Activated CD4-positive, alpha-beta T cell treated with anti-CD3 and anti-CD28 coated beads for 48 hours (primary cell): ENCODE results near the gene CNBD2.
"Not testable (repeated sequence)": the region's sequence is repeated elsewhere in the genome, so short reads cannot be mapped to it uniquely, and the experiment has no call there.

Source experiments
- DNase-seq: peaks from one replicate; pipeline ENCODE4 v3.0.0-alpha.2; 2020

Gene CNBD2

DNA sequence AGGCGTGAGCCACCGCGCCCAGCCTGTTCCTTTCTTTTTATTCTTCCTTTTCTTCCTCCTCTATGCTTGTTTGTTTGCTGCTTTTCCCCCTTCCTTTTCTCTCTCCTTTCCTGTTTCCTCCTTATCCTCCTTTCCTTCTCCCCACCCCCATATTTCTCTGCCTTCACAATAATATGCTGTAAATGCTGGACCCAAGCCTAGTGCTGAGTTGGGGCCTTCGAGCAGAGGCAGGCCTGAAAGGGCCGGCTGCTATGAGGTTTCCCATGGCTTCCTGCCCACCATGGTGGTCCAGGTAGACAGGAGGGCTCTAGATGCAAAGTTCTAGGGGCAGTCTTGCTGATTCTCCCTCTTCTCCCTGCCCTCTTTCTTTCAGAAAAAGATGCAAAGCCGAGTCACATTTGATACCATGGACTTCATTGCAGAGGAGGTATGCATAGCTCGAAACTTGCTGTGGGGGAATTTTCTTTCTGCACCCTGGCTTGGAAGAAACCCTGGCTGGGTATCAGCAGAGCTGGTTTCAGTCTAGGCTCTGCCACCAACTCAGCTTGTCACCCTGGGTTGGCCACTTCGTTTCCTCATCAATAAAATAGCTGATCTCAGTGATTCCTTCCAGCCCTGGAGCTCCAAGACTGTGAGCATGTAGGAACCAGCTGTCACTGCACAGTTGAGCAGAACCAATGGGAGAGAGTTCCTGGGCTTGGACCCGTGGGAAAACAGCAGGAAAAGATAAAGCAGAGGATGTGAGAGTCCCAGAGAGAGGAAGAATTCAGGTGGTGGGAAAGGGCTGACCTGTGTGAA lies 7.4 kb downstream of the CNBD2 start:
- no peak for DNase-seq

DNA sequence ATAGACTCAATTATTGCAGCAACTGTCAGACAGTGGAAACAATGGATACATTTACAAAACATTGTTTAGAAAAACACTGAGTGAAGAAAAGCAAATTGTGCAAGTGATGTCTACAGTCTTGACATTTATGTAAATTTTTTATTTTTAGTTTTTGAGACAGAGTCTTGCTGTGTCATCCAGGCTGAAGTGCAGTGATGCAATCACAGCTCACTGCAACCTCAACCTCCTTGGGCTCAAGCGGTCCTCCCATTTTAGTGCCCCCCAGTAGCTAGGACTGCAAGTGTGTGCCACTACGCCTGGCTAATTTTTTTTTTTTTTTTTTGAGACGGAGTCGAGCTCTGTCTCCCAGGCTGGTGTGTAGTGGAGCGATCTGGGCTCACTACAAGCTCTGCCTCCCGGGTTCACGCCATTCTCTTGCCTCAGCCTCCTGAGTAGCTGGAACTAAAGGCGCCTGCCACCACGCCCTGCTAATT lies 9.7 kb downstream of the CNBD2 start:
- no peak for DNase-seq

DNA sequence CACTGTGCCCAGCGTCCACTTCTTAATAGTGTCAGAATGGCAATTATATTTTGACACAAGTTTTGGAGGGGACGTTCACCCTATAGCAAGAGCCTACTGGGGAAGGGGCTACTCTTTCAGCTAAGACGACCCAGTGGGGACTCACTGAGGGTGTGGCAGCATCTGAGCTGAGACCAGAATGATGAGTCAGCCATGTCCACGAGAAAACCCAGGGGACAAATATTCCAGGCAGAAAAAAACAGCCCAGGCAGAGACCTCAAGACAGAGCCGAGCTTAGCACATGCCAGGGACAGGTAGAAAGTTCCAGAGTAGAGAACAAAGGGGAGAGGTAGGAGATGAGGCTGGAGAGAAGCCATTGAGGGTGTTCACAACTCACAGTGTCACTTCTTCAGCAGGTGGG lies 11.2 kb downstream of the CNBD2 start:
- no peak for DNase-seq

DNA sequence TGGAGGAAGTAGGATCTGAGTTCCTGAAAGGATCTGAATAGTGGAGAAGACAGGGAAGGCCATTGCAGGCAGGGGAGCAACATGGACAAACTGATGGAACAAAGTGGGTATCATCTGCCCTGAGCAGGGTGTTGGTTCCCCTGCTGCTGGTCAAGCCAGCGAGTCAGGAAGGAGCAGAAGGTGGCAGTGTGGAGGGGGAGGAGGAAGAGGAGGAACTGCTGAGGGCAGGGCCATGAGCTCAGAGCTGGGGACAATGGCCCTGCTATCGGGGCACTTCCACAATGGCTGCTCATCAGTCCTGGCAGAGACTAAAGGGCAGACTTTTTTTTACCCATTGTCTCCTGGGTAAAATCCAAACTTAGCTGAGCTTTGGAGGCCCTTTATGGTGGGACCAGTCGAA lies 13.6 kb downstream of the CNBD2 start:
- no peak for DNase-seq

DNA sequence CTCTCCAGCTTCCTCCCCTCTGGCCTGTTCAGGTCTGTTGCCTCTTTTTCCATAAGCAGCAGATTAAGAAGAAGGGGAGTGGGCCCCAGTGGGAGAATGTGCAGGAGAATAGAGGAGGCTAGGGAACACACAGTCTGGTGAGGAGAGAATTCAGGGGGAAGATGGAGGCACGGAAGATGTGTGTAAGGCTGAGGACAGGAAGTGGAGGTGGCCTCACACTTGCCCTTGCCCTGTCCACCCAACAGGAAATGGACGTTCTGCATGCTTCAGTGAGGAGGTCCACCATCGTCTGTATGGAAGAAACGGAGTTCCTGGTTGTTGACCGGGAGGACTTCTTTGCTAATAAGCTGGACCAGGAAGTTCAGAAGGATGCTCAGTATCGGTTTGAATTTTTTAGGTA lies 16.0 kb downstream of the CNBD2 start:
- no peak for DNase-seq

DNA sequence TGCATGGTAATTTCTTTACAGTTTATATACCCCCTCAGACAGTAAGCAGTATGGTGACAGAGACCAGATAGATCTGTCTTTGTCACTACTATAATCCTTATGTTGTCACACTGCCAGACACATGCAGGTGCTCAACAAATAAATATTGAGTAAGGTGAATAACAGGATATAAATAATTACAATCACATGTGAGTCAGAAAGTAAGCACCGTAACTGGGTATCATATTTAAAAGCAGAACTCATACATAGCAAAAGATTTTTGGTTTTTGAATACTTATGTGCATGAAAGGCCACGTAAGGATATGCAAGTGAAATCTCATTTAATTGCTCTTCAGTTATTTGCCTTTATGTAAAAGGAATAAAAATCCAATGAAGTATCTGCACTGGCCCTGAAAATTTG lies 17.4 kb downstream of the CNBD2 start:
- no peak for DNase-seq

DNA sequence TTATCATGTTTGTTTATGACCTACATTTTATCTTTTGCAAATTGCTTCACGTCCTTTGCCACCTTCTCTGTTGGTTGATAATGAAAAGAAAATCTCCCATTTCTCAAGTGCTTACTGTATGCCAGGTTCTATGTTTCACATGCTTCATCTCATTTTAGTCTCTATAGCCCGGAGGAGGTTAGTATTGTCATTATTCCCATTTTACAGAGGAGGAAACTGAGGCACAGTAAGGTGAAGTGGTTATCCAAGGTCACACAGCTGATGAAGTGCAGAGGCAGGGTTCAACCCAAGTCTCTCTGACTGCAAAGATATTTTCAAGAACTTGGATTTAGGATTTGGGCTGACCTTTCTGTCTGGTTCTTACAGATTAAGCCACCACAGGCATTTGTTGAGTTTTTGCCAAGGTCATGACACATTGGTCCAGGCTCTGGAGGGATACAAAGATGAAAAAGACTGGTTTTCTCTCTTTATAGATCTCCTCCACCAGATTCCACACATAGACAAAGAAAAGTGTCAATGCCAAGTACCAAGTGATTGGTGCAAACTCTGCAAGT lies 20.6 kb downstream of the CNBD2 start:
- no peak for DNase-seq

DNA sequence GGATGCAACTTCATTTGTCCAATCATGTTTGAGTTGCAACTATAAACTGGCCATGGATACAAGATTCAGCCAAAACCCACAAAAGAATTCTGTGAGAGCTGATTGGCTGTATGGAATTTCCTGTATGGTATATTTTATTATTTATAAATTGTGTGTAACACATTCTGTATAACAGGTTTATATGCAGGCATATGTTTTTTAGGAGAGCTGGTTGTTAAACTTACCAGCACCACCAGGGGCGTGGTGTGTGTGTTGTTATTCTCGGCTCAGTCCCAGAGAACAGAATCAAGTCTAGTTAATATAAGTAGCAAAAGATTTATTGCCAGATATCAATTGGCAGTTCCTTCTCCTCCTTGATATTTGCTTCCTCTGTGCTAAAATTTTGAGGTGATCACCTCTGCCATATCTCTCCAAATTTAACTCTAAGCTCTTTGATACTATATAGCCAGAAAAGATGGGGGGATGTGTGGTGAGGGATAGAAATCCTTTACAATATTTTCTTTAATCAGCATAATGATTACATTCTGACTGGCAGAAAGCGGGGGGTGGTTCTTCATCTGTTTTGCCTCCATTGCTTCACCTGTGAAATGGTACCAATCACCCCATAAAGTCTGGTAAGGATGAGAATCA lies 22.9 kb downstream of the CNBD2 start:
- peak; percentile 25 for DNase-seq

DNA sequence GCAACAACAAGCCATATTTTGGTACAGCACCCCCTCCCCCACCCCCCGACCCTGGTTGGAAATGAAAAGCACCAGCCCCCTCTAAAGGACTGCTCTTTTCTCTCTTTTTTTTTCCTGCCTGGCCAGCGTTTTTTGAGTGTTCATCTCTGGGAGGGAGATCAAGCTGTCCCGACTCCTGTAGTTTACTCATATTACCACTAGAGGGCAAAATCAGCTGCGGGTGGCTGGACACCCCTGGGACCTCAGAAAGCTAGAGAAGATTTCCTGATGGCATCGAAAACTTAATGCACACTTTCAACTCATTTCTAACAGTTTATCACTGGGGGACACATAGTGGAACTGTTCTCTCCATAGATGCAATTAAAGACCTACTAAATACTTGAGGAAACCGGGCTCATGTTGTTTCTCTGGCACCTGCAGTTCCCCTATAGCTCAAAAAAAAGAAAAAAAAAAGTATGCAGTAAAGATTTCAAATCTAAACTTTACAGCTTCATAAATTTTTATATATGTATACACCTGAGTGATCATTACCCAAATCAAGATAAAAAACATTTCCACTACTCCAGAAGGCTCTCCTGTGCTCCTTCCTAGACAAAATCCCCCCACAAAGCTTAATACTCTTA lies 24.4 kb downstream of the CNBD2 start:
- DNase-seq: peak; percentile 47

DNA sequence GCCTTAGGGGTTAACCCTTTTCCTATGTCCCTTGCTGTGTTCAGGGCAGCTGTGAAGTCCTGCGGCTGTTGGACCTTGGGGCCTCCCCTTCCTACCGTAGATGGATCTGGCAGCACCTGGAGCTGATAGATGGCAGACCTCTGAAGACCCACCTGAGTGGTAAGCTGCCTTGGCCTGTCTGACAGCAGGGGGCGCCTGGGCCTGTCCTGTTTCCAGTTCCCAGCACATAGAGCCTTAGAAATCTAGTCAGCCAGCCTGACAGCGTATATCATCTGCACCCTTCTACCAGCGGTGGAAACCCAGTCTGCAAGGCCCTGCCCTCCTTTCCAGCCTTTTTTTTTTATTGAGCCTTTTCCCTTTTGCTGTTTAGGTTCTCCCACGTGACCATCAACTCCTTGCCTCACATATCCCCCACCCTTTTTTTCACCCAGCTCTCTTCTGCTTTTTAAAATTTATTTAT lies 26.6 kb downstream of the CNBD2 start:
- peak; percentile 87 for DNase-seq

DNA sequence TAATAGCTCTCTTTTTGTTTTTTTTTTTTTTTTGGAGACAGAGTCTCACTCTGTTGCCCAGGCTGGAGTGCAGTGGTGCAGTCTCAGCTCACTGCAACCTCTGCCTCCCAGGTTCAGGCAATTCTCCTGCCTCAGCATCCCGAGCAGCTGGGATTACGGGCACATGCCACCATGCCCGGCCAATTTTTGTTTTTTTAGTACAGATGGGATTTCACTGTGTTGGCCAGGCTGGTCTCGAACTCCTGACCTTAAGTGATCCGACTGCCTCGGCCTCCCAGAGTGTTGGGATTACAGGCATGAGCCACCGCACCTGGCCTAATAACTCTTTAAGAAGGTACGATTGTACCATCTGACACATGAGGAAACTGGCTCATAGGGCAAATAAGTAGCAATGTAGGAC lies 28.1 kb downstream of the CNBD2 start:
- DNase-seq: not testable (repeated sequence)

DNA sequence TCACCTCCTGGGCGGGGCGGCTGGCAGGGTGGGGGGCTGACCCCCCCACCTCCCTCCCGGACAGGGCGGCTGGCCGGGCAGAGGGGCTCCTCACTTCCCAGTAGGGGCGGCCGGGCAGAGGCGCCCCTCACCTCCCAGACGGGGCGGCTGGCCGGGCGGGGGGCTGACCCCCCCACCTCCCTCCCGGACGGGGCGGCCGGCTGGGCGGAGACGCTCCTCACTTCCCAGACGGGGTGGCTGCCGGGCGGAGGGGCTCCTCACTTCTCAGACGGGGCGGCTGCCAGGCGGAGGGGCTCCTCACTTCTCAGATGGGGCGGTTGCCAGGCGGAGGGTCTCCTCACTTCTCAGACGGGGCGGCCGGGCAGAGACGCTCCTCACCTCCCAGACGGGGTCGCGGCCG lies 32.9 kb downstream of the CNBD2 start:
- DNase-seq: not testable (repeated sequence)

DNA sequence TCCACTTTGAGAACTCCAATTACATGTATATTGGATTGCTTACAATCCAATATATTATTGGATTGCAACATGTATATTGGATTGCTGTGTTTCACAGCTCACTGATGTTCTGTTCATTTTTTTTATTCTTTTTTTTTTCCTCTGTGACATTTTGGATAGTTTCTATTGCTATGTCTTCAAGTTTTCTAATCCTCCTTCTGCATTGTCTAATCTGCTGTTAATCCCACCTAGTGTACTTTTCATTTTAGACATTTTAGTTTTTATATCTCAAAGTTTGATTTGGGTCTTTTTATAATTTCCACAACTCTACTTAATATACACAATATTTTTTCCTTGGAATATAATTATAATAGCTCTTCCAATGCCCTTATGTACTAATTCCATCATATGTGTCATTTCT lies 34.5 kb downstream of the CNBD2 start:
- no peak for DNase-seq

DNA sequence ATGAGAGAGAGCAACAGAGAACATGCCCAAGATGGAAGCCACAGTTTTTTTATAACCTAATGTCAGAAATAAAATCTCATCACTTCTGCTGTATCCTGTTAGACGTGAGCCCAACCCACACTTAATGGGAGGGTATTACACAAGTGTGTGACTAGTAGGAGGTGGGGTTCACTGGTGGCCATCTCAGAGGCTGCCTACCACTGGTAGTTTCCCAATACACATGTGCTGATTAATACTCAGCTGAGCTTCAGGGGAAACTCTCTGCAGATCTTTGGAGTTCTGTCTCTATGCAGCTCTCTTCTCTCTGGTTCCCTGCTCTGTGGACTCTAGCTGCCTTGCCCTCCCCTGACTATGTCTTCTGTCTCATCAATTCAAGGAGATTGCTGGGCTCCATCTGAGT lies 35.7 kb downstream of the CNBD2 start:
- DNase-seq: no peak

DNA sequence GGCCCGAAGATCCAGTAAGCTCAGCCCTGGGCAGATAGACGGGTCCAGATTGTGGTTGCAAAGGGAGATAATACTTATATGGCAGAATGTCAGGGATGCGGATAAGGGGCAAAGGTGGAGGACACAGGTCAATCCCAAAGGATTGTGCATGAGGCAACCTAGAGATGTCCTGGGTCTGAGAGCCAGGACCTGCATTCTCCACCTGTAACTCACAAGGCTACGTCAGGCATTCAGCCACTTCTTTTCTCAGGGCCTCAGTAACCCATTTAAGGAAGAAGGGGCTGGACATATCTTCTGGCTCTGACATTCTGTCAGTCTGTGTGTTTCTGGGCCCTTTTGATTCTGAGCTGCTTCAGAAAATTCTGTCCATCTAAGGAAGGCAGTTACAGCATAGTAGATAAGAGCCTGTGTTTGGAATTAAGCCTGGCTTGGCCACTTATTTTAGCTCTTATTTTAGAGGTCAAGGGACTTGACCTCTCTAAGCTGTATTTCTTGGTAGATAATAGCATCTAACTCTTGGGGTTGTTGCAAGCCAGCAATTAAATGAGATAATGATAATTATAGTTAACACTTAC lies 40.2 kb downstream of the CNBD2 start:
- DNase-seq: no peak

DNA sequence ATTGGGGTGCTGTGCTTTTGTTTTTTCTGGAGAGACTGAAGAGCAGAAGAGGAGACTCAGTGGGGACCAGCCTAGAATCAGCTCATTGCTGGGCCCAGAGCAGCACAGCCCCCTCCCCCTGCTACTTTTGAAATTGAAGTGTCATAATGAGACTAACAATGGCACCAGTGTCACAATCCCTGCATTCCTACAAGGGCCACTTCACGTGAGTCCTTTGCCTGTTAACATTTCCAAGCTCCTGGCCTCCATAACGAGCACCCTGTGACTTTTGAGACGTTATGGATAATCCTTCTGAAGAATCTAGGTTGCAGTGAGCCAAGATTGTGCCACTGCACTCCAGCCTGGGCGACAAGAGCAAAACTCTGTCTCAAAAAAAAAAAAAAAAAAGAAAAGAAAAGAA lies 41.7 kb downstream of the CNBD2 start:
- no peak for DNase-seq

DNA sequence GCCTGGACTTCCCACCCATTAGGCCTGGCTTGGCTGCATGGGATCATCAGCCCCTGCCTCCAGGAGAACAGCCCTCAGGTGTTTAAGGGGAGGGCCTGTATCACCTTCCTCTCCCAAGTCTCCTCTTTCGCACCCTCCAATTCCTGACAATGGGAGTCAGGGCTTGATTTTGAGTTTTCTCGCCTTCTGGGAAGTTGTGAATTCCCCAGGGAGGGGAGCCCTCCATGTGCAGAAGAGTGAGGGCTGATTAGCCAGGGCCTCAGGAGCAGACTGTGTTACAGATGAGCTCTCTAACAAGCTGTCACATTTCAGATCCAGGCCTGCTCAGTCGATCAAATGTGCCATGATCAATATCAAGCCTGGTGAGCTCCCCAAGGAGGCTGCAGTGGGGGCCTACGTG lies 42.4 kb downstream of the CNBD2 start:
- no peak for DNase-seq

DNA sequence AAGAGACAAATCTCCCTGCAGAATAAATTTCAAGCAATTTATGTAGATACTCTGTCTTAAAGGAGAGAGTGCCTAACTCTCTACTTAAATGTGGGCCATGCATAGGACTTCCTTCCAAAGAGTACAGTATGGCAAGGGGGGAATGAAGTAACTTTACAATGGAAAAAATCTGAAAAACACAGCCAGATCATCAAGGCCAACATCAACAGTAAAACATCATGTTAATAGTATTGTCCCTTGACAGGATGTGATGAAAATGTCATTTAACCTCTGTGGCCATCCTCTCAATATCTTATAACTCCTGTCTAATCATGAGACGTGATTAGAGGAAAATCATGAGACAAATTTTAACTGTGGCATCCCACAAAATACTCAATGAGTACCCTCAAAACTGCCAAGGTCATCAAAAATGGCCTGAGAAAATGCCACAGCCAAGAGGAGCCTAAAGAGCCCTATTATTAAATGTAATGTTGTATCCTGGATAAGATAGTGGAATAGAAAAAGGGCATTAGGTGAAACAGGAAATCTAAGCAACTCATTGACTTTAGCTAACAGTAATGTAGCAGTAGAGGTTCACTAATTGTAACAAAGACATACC lies 47.5 kb downstream of the CNBD2 start:
- DNase-seq: no peak

DNA sequence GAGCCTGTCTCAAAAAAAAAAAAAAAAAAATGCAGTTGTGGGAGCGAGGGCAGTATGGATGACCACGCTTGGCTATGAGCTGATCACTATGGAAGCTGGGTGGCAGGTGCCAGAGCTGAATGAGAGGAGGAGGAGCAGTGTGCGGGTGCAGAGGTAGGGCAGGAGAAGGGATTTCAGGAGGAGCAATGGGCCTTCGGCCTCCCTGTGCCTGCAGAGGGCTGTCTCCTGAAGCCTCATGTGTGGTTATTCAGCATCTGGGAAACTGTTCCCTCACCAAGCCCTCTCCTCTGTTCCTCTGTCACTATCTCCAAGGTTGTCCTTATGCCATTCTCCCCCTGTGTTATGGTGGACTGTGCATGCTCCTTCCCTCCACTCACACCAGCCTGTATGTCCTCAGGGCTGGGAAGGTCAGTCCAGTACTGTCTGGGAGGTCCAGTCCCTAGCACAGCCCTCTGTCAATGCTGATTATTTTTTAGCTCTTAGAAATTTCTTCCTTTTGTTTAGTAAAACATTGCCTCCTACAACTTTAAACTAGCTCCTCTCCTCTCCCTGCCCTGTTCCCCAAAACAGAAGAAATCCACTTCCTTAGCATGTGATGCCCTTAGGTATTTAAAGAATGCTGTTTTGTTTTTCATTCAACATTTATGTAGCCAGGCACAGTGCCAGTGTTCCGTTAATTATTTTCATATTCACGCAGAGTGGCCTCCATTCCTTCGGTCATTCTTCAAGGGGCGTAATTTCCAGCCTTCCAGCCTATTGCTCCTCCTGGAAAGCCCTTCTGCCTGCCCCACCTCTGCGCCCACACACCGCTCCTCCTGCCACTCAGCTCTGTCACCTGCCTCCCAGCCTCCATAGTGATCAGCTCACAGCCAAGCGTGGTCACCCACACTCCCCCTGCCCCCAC lies 48.9 kb downstream of the CNBD2 start:
- no peak for DNase-seq

DNA sequence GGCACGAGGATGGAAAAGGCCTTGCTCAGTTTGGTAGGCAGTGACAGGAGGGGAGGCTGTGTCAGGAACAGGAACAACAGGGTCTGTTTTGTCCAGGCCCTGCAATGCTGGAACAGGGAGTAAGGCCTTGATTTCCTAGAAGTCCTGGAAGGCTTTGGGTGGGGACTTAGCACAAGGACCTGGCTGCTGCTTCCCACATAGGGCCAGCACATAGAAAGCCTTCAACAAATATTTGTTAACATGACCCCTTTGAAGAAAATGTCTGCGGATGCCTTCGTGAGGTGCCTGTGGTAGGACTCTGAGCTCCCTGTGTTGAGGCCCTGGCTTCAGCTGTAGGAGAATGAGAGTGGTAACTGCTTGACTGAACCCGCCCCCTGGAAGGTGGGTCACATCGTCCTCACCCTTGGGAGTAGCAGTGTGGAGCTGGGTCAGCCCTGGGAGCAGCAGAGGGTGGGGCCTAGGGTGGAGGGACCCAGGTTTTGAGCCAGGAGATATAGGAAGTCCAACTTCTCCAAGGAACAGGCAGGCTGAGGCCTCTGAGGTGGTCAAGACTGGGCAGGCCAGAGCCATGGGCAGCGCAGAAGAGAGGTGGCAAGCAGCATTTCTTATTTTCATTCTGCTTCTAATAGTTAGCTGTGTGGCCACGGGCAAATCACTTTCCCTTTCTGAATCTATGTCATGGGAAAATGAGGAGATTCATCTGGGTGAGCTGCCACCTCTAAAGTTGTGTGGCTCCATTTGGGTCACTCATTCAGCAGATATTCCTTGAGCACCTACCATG lies 50.0 kb downstream of the CNBD2 start:
- DNase-seq: no peak

DNA sequence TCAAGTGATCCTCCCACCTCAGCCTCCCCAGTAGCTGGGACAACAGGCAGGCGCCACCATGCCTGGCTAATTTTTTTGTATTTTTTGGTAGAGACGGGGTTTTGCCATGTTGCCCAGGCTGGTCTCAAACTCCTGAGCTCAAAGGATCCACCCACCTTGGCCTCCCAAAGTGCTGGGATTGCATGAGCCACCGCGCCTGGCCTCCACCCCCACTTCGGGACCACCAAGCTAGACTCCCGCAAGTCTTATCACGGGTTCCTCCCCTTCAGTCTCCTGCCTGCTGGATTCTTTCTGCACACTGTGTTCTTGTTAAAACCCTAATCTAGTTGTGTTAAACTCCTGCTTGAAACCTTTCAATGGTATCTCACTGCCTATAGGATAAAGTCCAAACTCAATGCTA lies 57.7 kb downstream of the CNBD2 start:
- DNase-seq: not testable (repeated sequence)
